Stimulated activated CD4-positive, alpha-beta T cell treated with anti-CD3 and anti-CD28 coated beads, Interleukin-15, amount 100 ng/mL, for 24 hours (primary cell): ENCODE results near the gene ANAPC4.
"Not testable (repeated sequence)": the region's sequence is repeated elsewhere in the genome, so short reads cannot be mapped to it uniquely, and the experiment has no call there.

Experiments
- DNase-seq: peaks from one replicate; pipeline ENCODE4 v3.0.0-alpha.2; 2020

The ANAPC4 gene, protein sequence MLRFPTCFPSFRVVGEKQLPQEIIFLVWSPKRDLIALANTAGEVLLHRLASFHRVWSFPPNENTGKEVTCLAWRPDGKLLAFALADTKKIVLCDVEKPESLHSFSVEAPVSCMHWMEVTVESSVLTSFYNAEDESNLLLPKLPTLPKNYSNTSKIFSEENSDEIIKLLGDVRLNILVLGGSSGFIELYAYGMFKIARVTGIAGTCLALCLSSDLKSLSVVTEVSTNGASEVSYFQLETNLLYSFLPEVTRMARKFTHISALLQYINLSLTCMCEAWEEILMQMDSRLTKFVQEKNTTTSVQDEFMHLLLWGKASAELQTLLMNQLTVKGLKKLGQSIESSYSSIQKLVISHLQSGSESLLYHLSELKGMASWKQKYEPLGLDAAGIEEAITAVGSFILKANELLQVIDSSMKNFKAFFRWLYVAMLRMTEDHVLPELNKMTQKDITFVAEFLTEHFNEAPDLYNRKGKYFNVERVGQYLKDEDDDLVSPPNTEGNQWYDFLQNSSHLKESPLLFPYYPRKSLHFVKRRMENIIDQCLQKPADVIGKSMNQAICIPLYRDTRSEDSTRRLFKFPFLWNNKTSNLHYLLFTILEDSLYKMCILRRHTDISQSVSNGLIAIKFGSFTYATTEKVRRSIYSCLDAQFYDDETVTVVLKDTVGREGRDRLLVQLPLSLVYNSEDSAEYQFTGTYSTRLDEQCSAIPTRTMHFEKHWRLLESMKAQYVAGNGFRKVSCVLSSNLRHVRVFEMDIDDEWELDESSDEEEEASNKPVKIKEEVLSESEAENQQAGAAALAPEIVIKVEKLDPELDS

DNA sequence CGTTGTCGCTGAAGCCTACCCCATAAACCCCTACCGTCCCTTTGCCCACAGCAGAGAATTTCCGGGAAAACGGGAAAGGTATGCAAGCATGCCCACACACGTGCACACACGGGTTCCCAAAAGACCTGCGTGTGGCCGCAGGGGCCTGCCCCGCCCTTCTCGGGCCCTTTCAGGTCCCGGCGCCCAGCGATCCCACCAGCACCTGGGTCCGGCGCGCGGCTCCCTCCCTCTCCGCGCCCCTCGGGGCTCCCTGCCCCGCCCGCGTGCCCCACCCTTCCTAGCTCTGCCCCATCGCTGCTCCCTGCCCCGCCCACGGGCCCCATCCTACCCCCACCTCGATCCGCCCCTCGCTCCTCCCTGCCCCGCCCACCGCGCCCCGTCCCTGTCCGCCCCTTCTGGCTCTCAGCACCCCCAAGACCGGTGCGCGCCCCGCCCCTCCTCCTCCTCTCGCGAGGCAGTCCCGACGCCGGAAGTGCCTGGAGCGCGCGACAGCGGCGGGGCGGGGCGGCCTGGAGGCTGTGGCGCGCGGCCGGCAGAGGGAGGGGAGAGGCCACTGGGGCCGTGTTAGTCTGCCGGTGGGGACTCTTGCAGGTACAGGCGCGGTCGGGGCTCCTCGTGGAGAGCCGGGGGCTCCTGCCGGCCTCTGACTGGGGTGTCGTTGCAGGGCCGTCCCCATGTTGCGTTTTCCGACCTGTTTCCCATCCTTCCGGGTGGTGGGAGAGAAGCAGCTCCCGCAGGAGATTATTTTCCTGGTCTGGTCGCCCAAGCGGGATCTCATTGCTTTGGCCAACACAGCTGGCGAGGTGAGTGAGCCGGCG lies at the start of gene ANAPC4:
Gene ANAPC4, plus strand, starts transcription at position 510 of the 818 bp plus-strand sequence. Its CDS starts 165 bp downstream, at position 675.
- DNase-seq: peak; percentile 100

DNA sequence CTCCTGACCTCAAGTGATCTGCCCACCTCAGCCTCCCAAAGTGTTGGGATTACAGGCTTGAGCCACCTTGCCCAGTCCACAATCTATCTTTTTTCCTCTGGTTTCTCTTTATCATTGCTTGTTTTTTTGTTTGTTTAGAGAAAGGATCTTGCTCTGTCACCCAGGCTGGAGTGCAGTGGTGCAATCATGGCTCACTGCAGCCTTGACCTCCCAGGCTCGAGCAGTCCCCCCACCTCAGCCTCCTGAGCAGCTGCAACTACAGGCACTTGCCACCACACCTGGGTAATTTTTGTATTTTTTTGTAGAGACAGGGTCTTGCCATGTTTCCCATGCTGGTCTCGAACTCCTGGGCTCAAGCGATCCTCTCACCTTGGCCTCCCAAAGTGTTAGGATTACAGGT lies 48.6 kb upstream of the ANAPC4 start:
- DNase-seq: not testable (repeated sequence)

DNA sequence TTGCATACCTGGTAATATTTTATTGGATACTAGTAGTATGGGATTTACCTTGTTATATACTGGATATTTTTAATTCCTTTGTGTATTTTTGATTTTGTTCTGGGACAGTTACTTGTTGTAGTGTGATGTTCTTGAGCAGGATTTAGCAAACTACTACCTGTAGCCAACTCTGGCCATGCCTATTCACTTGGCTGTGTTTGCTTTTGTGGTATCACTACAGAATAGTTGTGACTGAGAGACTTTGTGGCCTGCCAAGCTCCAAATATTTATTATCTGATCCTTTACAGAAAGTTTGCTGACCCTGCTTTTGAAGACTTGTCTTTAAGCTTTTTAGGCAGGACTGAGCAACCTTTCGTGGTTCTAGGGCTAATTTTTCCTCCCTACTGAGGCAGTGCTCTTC lies 46.7 kb upstream of the ANAPC4 start:
- DNase-seq: no peak

DNA sequence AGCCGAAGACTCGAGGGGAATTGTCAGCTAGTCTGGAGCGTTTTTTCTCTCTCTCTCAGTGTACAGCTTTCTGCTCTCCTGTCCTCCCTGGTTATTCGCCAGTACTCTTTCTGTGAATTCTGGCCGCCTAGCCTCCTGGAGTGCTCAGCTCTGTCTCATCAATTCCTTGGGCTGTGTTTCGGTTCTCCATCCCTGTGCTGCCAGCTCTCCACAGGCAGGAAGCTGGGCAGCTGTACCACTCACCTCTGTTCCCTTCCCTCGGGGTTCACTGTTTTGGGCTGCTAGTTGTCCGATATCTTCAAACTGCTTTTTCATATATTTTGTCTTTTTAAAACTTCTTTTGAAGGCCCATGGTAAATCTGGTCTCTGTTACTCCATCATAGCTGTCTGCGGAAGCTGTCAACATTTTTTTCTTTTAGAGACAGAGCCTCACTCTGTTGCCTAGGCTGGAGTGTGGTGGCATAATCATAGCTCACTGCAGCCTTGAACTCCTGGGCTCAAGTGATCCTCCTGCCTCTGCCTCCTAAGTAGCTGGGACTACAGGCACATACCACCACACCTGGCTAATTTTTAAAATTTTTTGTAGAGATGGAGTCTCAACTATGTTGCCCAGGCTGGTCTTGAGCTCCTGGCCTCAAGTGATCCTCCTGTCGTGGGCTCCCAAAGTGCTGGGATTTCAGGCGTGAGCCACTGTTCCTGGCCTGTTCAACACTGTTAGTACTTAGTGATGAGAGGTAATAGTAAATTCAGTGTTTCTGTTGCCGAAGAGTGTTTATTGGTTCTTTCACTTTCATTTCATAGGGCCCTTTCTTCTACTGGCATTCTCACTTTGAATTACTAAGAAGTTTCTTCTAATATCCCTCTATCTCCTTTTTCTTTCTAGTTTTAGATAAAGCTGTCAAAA lies 45.9 kb upstream of the ANAPC4 start:
- no peak for DNase-seq

DNA sequence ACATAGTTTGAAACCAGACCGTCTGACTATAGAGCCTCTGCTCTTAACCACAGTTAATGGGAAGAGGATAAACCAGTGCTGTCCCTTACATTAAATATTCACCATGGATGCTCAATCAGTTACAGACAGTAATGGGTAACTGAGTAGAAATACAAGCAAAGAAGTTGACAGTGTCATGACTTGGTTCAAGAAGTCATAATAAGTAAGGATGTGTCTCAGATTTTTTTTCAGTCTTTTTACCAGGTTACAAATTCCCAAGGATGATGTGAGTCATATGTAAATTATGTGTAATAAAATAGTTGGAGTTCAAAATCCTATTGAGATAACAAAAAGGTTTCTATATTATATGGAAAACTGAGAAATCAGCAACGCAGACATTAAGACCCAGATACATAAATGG lies 33.4 kb upstream of the ANAPC4 start:
- DNase-seq: no peak

DNA sequence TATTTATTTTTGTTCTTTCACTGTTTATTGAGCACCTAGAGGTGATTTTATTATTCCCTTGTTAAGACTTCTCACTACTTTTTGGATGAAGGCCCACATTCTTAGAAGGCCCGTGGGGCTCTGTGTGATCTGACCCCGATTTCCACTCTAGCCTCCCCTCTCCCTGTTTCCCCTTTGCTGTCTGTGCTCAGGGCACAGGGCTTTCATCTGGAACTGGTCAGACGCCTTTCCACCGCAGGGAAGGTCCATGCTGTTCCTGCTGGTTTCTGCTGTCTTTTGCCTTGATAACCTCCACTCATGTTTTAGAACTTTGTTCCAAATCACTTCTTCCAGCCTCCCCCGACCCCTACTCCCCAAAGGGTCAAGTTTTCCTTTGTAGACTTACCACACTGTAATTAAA lies 31.3 kb upstream of the ANAPC4 start:
- DNase-seq: no peak

DNA sequence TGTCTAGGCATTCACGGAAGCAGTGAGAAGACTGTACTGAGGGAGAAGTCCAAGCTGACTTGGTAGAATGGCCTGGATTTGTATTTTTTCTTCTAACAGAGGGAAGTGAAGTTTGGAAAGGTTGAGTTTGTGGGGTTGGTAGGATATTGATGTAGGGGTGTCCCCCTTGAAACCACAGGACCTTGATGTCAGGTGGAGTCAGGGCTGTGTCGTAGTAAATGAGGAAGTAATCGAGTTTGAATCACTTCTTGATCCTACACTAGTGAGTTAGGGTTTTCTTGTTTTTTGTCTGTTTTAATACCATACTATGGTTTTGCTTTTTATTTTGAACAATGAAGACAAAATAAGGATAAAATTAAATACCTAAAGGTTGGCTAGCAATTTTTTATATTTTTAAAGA lies 30.1 kb upstream of the ANAPC4 start:
- no peak for DNase-seq

DNA sequence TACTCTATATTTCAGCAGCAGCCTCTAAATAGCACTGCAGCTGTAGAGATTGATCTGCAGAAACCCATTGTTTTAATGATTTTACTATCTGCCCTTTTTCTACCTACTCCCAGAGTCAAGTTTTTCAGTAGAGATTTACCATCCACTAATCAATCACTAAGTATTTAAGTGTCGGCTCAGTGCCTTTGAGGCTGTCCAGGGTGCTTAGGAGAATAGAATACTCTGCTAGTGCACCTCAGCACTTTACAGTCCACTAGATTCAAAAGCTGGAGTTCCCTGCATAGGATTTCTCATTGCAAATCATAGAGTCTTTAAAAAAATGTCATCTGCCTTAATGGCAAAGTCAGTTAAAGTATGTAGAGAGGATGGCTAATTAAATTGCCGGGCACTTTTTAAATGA lies 29.6 kb upstream of the ANAPC4 start:
- DNase-seq: no peak

DNA sequence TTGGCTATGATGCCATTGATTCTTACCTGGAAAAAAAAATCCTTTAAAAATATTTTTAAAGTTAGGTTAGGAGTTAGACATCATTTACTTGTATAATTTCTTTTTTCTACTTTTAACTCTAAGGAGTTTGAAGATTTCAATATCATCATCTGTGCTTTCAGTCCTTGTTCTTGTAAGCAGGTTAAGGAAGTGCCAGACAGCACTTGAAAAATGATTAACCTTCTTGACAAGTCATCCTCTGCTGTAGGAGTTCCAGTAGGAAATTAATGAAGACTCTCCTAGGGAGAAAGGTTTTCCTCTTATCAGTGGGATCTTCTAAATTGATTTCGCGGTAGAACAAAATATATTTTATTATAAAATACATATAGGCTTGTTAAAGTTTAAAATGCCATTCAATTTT lies 29.1 kb upstream of the ANAPC4 start:
- DNase-seq: no peak

DNA sequence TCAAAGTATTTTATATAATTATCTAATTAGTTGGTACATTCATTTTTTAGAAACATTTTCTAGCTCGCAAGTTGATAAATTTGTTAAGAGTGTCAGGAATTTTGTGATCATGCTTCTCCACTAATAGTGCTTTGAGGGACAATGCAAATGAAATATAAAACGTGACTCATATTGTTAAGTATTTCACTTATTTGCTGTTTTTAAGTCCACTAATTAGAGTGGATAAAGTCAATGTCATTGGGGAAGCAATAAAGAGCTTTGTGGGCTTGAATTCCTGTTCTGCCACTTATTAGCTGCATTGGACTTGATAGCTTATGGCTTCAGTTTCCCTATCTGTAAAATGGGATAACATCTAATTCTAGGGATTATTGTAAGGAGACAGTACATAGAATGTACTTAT lies 26.5 kb upstream of the ANAPC4 start:
- no peak for DNase-seq

DNA sequence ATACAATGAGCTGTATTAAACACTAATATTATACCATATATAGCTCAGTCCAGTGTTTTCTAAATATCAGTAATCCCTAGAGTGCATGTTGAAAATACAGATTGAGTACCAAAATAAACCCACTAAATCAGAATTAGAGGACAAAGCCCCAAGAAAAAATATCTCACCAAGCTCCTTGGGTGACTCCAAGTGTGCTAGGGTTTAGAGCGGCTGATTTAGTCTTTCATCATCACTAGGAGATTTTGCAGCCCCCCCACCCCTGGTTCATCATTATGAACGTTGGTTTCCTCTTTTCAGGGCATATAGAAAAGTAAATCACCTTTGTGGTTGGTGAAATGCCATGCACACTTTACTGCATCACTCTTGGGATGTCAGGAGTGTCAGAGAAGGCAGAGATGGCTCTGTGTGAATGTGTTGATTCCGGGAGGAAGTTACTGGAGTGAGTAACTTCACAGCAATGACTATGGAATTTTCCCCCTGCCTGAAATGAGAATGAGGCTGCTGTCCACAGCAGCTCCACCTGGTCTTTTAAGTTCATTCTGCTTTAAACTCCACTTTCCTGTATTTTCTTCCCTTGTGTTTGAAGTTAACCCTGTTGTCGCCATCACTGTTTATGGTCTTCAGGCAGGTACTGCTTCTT lies 25.2 kb upstream of the ANAPC4 start:
- DNase-seq: no peak

DNA sequence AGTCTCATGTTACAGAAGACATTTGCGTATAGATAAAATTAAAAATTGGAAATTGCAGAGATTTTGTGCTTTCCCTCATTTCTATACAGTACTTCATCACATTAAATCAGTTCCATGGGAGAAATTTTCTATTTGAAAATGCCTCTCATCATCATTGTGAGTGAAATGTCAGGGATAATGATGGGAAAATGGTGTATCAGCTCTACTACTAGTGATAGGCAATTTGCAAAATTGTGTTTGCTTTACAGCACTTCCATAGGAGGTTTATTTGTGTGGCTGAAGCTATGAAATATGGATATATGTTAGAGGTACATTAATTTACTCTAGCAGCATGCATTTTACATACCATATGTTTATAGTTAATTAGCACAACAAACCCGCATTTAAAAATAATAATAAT lies 21.0 kb upstream of the ANAPC4 start:
- no peak for DNase-seq

DNA sequence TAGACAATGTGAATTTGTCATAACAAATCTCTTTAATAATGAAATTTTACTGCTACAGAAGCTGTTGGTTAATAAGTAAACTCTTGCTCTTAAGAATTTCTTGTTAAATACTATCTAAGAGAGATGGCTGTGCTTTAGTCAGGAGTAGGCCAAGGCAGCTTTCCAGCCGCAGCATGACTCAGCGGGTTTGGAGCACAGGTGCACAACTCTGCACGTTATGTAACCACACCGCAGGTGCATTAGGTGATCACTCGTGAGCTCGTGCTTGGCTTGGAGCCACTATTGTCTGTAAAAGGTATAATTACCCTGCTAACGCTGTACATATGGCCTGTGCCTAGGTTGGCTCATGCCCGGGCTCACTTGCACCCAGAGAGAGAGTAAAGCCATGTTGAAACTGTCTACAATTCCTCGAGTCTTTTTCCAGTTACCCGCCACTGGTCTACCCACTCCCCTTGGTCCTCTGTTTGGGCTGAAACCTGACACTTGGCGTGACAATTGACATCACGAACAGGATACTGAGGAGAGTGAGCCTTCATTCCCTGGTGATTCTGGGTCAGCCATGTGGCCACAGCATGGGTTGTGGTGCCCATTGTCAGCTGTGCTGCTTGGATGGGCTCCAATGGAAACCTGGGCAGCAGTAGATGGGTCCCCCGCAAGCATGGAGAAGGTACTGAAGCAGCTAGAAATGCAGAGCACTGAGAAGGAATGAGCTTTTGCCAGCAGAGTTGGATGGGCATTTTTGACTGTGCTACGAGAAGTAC lies 18.4 kb upstream of the ANAPC4 start:
- no peak for DNase-seq

DNA sequence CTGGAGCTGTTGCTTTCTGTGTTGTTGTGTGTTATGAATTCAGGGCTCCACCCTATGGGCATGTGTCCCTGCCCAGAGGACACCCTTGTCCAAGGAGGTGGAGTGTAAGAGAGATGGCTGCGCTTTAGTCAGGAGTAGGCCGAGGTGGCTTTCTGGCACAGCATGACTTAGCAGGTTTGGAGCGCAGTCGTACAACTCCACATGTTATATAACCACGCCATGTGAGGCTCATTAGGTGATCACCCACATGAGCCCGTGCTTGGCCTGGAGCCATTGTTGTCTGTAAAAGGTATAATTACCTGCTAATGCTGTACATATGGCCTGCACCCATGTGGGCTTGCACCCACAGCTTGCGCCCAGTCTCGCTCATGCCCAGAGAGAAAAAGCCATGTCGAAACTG lies 15.8 kb upstream of the ANAPC4 start:
- no peak for DNase-seq

DNA sequence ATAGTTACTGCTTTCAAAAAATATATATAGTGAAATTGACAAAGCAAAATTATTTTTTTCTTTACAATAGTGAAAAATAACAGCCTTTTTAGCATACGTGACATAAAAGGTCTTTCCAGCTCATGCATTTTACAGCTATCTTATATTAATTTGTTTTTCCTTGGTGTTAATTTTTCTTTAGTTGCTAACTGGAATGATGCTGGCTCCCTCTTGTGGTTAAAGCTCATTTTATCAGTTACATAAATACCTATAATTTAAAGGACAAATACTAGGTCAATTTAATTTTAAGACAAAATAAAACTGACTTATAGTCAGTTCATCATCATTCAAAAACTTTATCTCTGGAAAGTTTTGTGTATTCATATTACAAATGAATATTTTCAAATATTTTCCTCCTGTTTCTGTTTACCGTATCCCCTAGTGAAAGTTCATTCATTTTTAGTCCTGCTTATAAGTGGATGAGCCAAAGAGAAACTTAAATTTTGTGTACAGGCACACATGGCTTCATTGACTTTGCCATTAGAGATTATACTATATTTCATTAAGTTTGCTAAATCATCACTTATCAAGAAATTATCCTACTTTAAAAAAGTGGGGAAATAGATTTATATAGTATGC lies 9.9 kb upstream of the ANAPC4 start:
- no peak for DNase-seq

DNA sequence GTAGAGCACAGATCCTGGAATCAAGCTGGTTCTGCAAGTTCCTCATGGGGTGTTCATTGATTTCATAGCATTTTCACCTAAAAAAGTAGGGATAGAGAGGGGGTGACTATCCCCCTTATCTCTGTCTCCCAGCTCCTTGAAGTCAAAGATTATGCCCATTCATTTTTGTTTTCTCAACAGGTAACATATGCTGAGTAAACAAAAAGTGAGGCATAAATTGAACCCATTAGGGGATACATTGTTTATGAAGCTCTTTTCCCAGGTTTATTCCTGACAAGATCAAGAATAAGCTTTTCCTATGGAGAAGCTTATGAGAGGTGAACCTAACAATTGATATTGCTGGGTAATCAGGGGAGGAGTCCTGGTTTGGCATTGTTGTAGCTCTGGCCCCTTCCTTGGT lies 9.2 kb upstream of the ANAPC4 start:
- no peak for DNase-seq

DNA sequence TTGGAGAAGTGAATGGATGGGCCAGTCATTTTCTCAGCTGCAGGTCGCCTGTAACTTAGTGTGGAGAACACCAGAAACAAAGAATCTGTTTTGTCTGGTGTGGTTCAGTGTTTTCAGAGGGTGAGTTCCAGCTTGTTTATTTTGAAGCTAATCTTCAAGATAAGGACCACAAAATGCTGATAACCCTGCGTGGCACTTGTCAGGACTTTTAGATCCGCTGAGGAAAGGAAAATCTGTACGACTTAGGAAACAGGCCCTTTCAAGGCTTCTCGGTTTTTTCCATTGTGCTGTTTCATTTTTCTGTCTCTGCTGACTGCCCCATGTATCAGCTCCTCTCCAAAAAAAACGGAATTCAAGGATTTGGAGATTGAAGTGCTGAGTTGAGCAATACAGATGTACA lies 8.7 kb upstream of the ANAPC4 start:
- DNase-seq: no peak

DNA sequence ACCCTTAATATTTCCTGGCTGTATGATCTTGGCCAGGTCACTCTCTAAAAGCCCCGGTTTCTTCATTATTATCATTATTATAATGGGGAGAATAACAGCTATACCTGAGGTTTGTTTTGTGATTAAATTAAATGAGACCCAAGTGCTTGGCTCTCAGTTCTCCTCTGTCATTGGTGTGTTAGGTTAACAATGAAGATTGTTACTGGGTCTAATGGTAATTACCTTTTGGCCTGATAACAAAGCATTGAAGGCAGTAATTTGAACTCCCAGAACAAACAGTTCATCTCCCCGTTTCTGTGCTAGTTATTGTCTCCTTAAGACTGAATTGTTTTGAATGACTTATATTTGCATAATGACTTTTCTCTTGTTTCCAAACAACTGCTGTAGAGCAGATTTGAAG lies 6.8 kb upstream of the ANAPC4 start:
- DNase-seq: no peak

DNA sequence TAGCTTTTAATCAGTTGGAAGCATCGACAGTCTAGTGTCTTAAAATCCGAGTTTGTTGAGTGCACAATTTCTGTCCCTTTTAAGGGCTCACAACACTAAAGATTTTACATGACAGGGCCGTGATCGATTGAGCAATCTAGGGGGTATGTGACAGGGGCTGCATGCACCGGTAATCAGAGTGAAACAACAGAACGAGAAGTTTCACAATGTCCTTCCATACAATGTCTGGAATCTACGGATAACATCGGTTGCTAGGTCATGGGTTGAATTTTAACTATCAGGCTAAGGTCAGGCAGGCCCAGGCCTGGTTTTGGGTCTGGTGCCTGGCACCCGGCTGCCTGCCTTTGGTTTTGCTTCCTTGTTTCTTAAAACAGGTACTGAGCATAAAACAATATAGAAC lies 4.5 kb upstream of the ANAPC4 start:
- not testable (repeated sequence) for DNase-seq
